Esophagus squamous epithelium (tissue), 5 donors: ENCODE measurements around the gene ATF7IP2. TPM values are rescaled to one million over a fixed set of nuclear protein-coding genes. Genes with fewer than 3 reads are reported as not detected.
"Not testable (repeated sequence)": the region's sequence is repeated elsewhere in the genome, so short reads cannot be mapped to it uniquely, and the experiment has no call there.

Experiments used
- DNase-seq: peaks from one replicate; lab custom pipeline; 2025; lab: John Stamatoyannopoulos, UW
- H3K27ac ChIP-seq, 4 donors: fragments of 200-600 bp; sonication (generic); one replicate each; pipeline ENCODE4 v1.5.1; 2016 to 2019; ENCODE audit warnings: mild to moderate bottlenecking in 1 of 4
- H3K27me3 ChIP-seq, 4 donors: fragments of 200-600 bp; sonication (generic); 1 replicate in 3 of 4; 2 replicates in 1 of 4; pipeline versions ENCODE4 v1.5.1 to v1.6.0; 2017 to 2021; ENCODE audit warnings: antibody characterized with exemption in 1 of 4
- H3K36me3 ChIP-seq, 3 donors: fragments of 200-600 bp; sonication (generic); one replicate each; pipeline ENCODE4 v1.5.1; 2016 to 2019
- H3K4me1 ChIP-seq, 3 donors: fragments of 200-600 bp; sonication (generic); one replicate each; pipeline ENCODE4 v1.5.1; 2017 to 2019
- H3K4me3 ChIP-seq, 4 donors: fragments of 200-600 bp; sonication (generic); 1 replicate in 3 of 4; 2 replicates in 1 of 4; pipeline ENCODE4 v1.5.1; 2016 to 2019; ENCODE audit warnings: mild to moderate bottlenecking in 2 of 4, moderate library complexity in 1 of 4
- H3K9me3 ChIP-seq, 3 donors: fragments of 200-600 bp; sonication (generic); one replicate each; pipeline ENCODE4 v1.5.1; 2016 to 2019
- CTCF ChIP-seq, 6 experiments: fragments of 450-650 bp in 4 of 6; fragments of 200-600 bp in 2 of 6; sonication (generic) in 2 of 6; IDR thresholded peaks; one replicate each; pipeline ENCODE4 v1.5.1; 2016 to 2019; ENCODE audit warnings: antibody characterized with exemption in 6 of 6, mild to moderate bottlenecking in 4 of 6, moderate library complexity in 4 of 6
- POLR2A ChIP-seq, 4 donors: fragments of 450-650 bp; IDR thresholded peaks; one replicate each; pipeline ENCODE4 v1.6.1; 2017; ENCODE audit warnings: antibody characterized with exemption in 4 of 4, mild to moderate bottlenecking in 4 of 4, moderate library complexity in 3 of 4
- WGBS, 2 donors: methylation state at CpG; one replicate each; pipeline ENCODE4 v1.1.5; 2018; 5-methylcytosine and 5-hydroxymethylcytosine counted together
- intact Hi-C: fragments of 100-400 bp; cut with DNase I; formaldehyde crosslinking; loops from one replicate; pipeline ENCODE4 v1.15.0; 2022
- total RNA-seq, 4 donors: library from RNA; depleted of rRNA; stranded (reverse); fragments of >200 nt; gene quantifications; one replicate each; pipeline ENCODE4 v1.1.0, GENCODE V29; 2016
- donor health status: DM: yes; HTN: yes; CAD: no.

The ATF7IP2 gene
- total RNA-seq, 4 donors from 2014 or later, result 4.1 to 12.2 (median 8.9) TPM

GRCh38 chr16:10362077-10362863, 23.6 kb upstream of the ATF7IP2 start:
- no peak for TF ChIP-seq CTCF (IDR thresholded peaks at IDR 0.05)
- TF ChIP-seq POLR2A (IDR thresholded peaks at IDR 0.05), result no peak
- WGBS, 2 donors, result 51 to 66% methylated on average over 8 to 9 of the region's 9 CpGs
- Histone ChIP-seq H3K9me3 (no peaks in the 10 kb centered on the region), H3K4me3 (no peak overlapping the region), H3K27ac (no peak overlapping the region), H3K27me3 (peaks cover 0 to 15% (median 0%) of the 10 kb centered on the region in 4 donors), H3K36me3 (no peaks in the 10 kb centered on the region), H3K4me1 (no peaks in the 10 kb centered on the region)
- DNase-seq, result no peak
- intact Hi-C loops, result no loop called here

GRCh38 chr16:10362864-10363197, 23.0 kb upstream of the ATF7IP2 start:
- 56 to 79% methylated on average over 3 to 4 of the region's 4 CpGs for WGBS, 2 donors
- H3K27ac ChIP-seq, DNase-seq, H3K36me3 ChIP-seq, H3K4me1 ChIP-seq, H3K9me3 ChIP-seq, intact Hi-C loops, H3K4me3 ChIP-seq: not testable (repeated sequence)
- H3K27me3 ChIP-seq, result peaks cover 0 to 15% (median 0%) of the 10 kb centered on the region in 4 donors

- H3K9me3 ChIP-seq, DNase-seq, H3K4me3 ChIP-seq, H3K36me3 ChIP-seq, H3K27me3 ChIP-seq, H3K4me1 ChIP-seq, H3K27ac ChIP-seq, intact Hi-C loops: not testable (repeated sequence)
- WGBS, 2 donors, result 90 to 96% methylated on average over 8 of the region's 8 CpGs
Measured at GRCh38 chr16:10366619-10367018, 19.2 kb upstream of the ATF7IP2 start.

- intact Hi-C loops, result no loop called here
- Histone ChIP-seq H3K9me3 (no peaks in the 10 kb centered on the region), H3K27me3 (peaks cover 0 to 4% (median 0%) of the 10 kb centered on the region in 4 donors), H3K4me3 (no peak overlapping the region), H3K27ac (no peak overlapping the region), H3K36me3 (no peaks in the 10 kb centered on the region), H3K4me1 (no peaks in the 10 kb centered on the region)
- no peak for DNase-seq
- TF ChIP-seq CTCF (IDR thresholded peaks at IDR 0.05) (no peak), POLR2A (IDR thresholded peaks at IDR 0.05) (no peak)
- 89% methylated on average over 5 of the region's 5 CpGs for WGBS, 2 donors
Measured at GRCh38 chr16:10367616-10368188, 18.2 kb upstream of the ATF7IP2 start.

- H3K9me3 ChIP-seq, result no peaks in the 10 kb centered on the region
- H3K4me3 ChIP-seq, result no peak overlapping the region
- no peak overlapping the region for H3K27ac ChIP-seq
- WGBS, 2 donors, result 27 to 58% methylated on average over 2 of the region's 2 CpGs
- no peak for DNase-seq
- H3K36me3 ChIP-seq, result no peaks in the 10 kb centered on the region
- intact Hi-C loops, result no loop called here
- TF ChIP-seq CTCF (IDR thresholded peaks at IDR 0.05), result peak in 1 of 6 experiments; percentile 36
- TF ChIP-seq POLR2A (IDR thresholded peaks at IDR 0.05), result no peak
- H3K27me3 ChIP-seq, result no peaks in the 10 kb centered on the region
- H3K4me1 ChIP-seq, result no peaks in the 10 kb centered on the region
Measured at GRCh38 chr16:10368969-10369551, 16.8 kb upstream of the ATF7IP2 start.

GRCh38 chr16:10370096-10370726, 15.7 kb upstream of the ATF7IP2 start:
- Histone ChIP-seq H3K4me3 (no peak overlapping the region), H3K27ac (no peak overlapping the region), H3K36me3 (no peaks in the 10 kb centered on the region), H3K27me3 (no peaks in the 10 kb centered on the region), H3K4me1 (no peaks in the 10 kb centered on the region), H3K9me3 (no peaks in the 10 kb centered on the region)
- DNase-seq, result no peak
- TF ChIP-seq CTCF (IDR thresholded peaks at IDR 0.05) (no peak), POLR2A (IDR thresholded peaks at IDR 0.05) (no peak)
- intact Hi-C loops, result no loop called here
- 48 to 52% methylated on average over 4 of the region's 4 CpGs for WGBS, 2 donors
